Measurements from ENCODE around the gene SURF1.
"Not testable (repeated sequence)": the region's sequence is repeated elsewhere in the genome, so short reads cannot be mapped to it uniquely, and the experiment has no call there.

The SURF1 gene

DNA sequence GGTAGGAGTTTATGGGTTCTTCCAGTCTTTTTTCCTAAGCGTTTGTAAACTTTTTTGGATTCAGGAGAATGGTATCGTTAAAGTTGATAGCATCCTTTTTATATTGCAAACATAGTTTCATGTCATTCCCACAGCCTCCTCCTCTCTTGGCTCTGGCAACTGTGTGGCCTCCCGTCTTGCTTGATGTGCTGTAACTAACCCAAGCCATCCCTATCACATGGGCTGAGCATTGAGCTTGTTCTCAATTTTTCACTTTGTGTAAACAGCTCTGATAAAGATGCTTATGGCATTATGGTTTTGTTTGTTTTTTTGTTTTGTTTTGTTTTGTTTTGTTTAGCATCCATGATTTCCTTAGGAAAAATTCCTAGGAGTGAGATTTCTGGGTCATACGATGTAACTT, 24.4 kb upstream of the SURF1 start:
- no peaks in the 10 kb centered on the region; the same call in 1 of the 2 replicates for H3K27me3 ChIP-seq (replicated peaks; ENCODE audit: control insufficient read depth, insufficient read depth, low read length)
- H3K4me3 ChIP-seq (replicated peaks; ENCODE audit: low read depth, low read length) = no peak overlapping the region
- DNase-seq (ENCODE audit: extremely low read depth, insufficient read length) = no peak
- H3K36me3 ChIP-seq (ENCODE audit: control insufficient read depth, insufficient read depth, low read length) = no peaks in the 10 kb centered on the region
- no peak for TF ChIP-seq CTCF (IDR thresholded peaks at IDR 0.05; ENCODE audit: insufficient read depth, low read length, poor library complexity, severe bottlenecking)

GRCh38 chr9:133379153-133380086, 23.1 kb upstream of the SURF1 start:
- no peak overlapping the region for H3K4me3 ChIP-seq (replicated peaks; ENCODE audit: low read depth, low read length)

DNA sequence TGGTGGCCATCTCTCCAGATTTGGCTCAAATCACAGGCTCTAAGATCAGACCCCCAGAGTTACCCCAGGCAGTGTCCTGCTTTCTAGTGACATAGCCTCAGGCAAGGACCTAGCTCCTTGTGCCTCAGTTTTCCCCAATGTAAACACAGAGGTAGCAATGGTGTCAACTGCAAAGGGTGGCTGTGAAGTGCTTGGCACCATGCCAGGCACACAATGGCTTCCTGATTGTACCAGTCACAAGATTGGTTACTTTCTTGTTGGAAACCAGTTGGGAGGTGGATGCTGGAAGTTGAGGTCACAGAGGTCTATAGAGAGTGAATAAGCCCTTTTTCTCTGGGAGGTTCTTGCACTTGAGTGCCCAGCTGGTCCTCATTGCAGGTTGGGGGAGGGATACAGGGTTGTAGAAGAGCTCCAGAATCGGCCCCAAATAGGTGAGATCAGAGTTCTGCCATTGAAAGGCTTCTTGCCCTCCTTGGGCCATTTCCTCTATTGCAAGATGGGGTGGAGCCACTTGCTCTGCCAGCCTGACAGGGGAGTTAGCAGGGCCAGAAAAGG, 22.2 kb upstream of the SURF1 start:
- Histone ChIP-seq H3K4me3 (replicated peaks; ENCODE audit: low read depth, low read length) (no peak overlapping the region), H3K36me3 (ENCODE audit: control insufficient read depth, insufficient read depth, low read length) (no peaks in the 10 kb centered on the region; the same call in 1 of the 2 replicates), H3K27me3 (replicated peaks; ENCODE audit: control insufficient read depth, insufficient read depth, low read length) (no peaks in the 10 kb centered on the region)
- DNase-seq (ENCODE audit: extremely low read depth, insufficient read length) = no peak
- no peak for TF ChIP-seq CTCF (IDR thresholded peaks at IDR 0.05; ENCODE audit: insufficient read depth, low read length, poor library complexity, severe bottlenecking)

More at GRCh38 chr9:133379153-133380086, 23.1 kb upstream of the SURF1 start:
- no peak for DNase-seq (ENCODE audit: extremely low read depth, insufficient read length)
- TF ChIP-seq CTCF (IDR thresholded peaks at IDR 0.05; ENCODE audit: insufficient read depth, low read length, poor library complexity, severe bottlenecking) = no peak
- Histone ChIP-seq H3K27me3 (replicated peaks; ENCODE audit: control insufficient read depth, insufficient read depth, low read length) (no peaks in the 10 kb centered on the region), H3K36me3 (ENCODE audit: control insufficient read depth, insufficient read depth, low read length) (no peaks in the 10 kb centered on the region)

- Histone ChIP-seq H3K27me3 (replicated peaks; ENCODE audit: control insufficient read depth, insufficient read depth, low read length) (no peaks in the 10 kb centered on the region), H3K36me3 (ENCODE audit: control insufficient read depth, insufficient read depth, low read length) (peaks cover 2% of the 10 kb centered on the region), H3K4me3 (replicated peaks; ENCODE audit: low read depth, low read length) (no peak overlapping the region)
- no peak for DNase-seq (ENCODE audit: extremely low read depth, insufficient read length)
- TF ChIP-seq CTCF (IDR thresholded peaks at IDR 0.05; ENCODE audit: insufficient read depth, low read length, poor library complexity, severe bottlenecking) = no peak
These were observed 21.5 kb upstream of the SURF1 start for GRCh38 chr9:133377721-133378216.

DNA sequence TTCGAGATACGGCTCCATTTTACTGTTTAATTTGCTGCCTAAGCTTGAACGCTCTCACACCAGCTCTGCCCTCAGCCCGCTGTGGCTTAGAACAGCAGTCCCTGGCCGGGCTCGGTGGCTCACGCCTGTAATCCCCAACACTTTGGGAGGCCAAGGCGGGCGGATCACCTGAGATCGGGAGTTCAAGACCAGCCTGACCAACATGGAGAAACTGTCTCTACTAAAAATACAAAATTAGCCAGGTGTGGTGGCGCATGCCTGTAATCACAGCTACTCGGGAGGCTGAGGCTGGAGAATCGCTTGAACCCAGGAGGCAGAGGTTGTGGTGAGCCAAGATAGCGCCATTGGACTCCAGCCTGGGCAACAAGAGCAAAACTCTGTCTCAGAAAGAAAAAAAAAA, 21.0 kb upstream of the SURF1 start:
- not testable (repeated sequence) for H3K4me3 ChIP-seq (replicated peaks; ENCODE audit: low read depth, low read length)

More for the DNA sequence above, 21.0 kb upstream of the SURF1 start:
- not testable (repeated sequence) for H3K36me3 ChIP-seq (ENCODE audit: control insufficient read depth, insufficient read depth, low read length); DNase-seq (ENCODE audit: extremely low read depth, insufficient read length); H3K27me3 ChIP-seq (replicated peaks; ENCODE audit: control insufficient read depth, insufficient read depth, low read length)

Measured in GM06990 (cell line).